Frontal cortex (tissue), 4 donors: ENCODE data around the gene MTA3. TPM values are rescaled to one million over a fixed set of nuclear protein-coding genes. Genes with fewer than 3 reads are reported as not detected.

ENCODE experiments used
- DNase-seq, 2 donors: peaks; one replicate each; pipeline ENCODE4 v3.0.0; 2012; ENCODE audit warnings: low spot score in 2 of 2
- FAIRE-seq: peaks from 2 replicates; lab custom pipeline; 2012; peaks lifted over from hg19 to GRCh38; lab: Jason Lieb, UNC
- total RNA-seq: library from RNA; depleted of rRNA; stranded (reverse); fragments of >200 nt; gene quantifications from one replicate; pipeline ENCODE4 v1.2.3, GENCODE V29; 2014
- donor health status: control.
- donor health status: control.
- donor health status: control.

Gene MTA3
- total RNA-seq, 1 donor from 2014 or later, result 30.6 TPM

GRCh38 chr2:42754776-42755140 is 186.3 kb downstream of the MTA3 start:
- no peak for FAIRE-seq
- no peak for DNase-seq

- DNase-seq, result no peak
- FAIRE-seq, result no peak
These were observed 186.9 kb downstream of the MTA3 start for GRCh38 chr2:42755191-42755880.

GRCh38 chr2:42756150-42756775 is 187.8 kb downstream of the MTA3 start:
- no peak for DNase-seq
- FAIRE-seq, result no peak

GRCh38 chr2:42756966-42757513 is 188.6 kb downstream of the MTA3 start:
- FAIRE-seq (no peak), DNase-seq (no peak)

GRCh38 chr2:42757981-42758740 is 189.7 kb downstream of the MTA3 start:
- DNase-seq (no peak), FAIRE-seq (no peak)

GRCh38 chr2:42758751-42759150 is 190.3 kb downstream of the MTA3 start:
- no peak for FAIRE-seq

GRCh38 chr2:42761554-42761953 is 193.1 kb downstream of the MTA3 start:
- FAIRE-seq (no peak), DNase-seq (no peak)

More at GRCh38 chr2:42758751-42759150, 190.3 kb downstream of the MTA3 start:
- no peak for DNase-seq

- no peak for FAIRE-seq
- DNase-seq, result no peak
These were observed 193.7 kb downstream of the MTA3 start for GRCh38 chr2:42762155-42762554.

- DNase-seq (no peak), FAIRE-seq (no peak)
These were observed 194.7 kb downstream of the MTA3 start for GRCh38 chr2:42762823-42763804.

- DNase-seq (no peak), FAIRE-seq (no peak)
These were observed 195.7 kb downstream of the MTA3 start, which contains the start of gene OXER1 for GRCh38 chr2:42764096-42764495. OXER1 (minus strand) TSS chr2:42764135; CDS start chr2:42764062, 73 bp downstream.

GRCh38 chr2:42764901-42765300 is 196.5 kb downstream of the MTA3 start:
- DNase-seq (no peak), FAIRE-seq (no peak)

GRCh38 chr2:42765686-42766085 is 197.3 kb downstream of the MTA3 start:
- FAIRE-seq (no peak), DNase-seq (no peak)

GRCh38 chr2:42767080-42767898 is 198.9 kb downstream of the MTA3 start:
- no peak for FAIRE-seq

GRCh38 chr2:42767899-42768705 is 199.7 kb downstream of the MTA3 start:
- FAIRE-seq (no peak), DNase-seq (no peak)

More at GRCh38 chr2:42767080-42767898, 198.9 kb downstream of the MTA3 start:
- no peak for DNase-seq

GRCh38 chr2:42768706-42769256 is 200.3 kb downstream of the MTA3 start:
- DNase-seq (no peak), FAIRE-seq (no peak)

GRCh38 chr2:42769583-42770287 is 201.3 kb downstream of the MTA3 start:
- FAIRE-seq, result no peak
- DNase-seq, result no peak
